Measurements from ENCODE around the gene ISCA2. TPM values are rescaled to one million over a fixed set of nuclear protein-coding genes. Genes with fewer than 3 reads are reported as not detected.
"Not testable (repeated sequence)": the region's sequence is repeated elsewhere in the genome, so short reads cannot be mapped to it uniquely, and the experiment has no call there.

ISCA2 gene, protein sequence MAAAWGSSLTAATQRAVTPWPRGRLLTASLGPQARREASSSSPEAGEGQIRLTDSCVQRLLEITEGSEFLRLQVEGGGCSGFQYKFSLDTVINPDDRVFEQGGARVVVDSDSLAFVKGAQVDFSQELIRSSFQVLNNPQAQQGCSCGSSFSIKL
- polyA plus RNA-seq (2013, experiment 1 of 2; ENCODE audit: insufficient read length), result 23.7 TPM
- polyA plus RNA-seq (2013, experiment 2 of 2; ENCODE audit: insufficient read length), result 24.6 TPM

DNA sequence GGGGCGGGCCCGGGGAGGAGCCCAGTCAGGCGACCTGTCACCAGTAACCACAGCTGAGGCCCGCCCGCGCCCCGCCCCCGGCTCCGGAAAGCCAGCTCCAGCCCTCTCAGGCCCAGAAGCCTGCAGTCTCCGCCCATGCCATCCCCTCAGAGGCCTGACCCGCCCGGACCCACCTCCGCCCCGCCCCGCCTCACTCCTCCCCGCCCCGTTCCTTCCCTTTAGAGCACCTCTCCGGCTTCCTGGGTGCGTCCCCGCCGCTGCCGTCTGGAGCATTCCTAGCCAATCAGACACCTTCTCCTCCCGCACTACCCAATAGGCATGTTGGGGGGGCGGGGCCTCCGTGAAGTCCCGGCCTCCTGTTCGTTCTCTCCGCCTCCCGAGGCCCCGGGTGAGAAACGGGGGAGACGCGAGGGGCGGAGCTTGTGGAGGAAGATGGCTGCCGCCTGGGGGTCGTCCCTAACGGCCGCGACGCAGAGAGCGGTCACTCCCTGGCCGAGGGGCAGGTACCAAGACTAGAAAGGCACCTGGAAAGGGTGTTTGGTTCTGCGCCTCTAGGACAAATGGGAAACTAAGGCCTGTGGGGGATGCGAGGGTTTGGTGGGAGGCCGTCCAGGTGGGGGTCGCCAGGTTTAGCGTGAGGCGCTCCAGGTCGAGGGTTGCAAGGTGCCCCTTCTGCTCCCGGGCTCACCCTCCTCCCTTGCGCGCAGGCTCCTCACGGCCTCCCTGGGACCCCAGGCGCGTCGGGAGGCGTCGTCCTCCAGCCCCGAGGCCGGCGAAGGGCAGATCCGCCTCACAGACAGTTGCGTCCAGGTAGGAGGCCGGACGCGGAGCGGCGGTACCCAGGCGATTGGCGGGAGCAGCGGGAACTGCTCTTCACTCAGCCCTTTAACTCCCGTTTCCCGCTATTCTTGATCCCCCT is at the start of gene ISCA2:
Gene ISCA2, plus strand, starts transcription at position 423 of the 919 bp plus-strand sequence. Its CDS starts 10 bp downstream, at position 433.
- DNase-seq, result peak; percentile 100

DNA sequence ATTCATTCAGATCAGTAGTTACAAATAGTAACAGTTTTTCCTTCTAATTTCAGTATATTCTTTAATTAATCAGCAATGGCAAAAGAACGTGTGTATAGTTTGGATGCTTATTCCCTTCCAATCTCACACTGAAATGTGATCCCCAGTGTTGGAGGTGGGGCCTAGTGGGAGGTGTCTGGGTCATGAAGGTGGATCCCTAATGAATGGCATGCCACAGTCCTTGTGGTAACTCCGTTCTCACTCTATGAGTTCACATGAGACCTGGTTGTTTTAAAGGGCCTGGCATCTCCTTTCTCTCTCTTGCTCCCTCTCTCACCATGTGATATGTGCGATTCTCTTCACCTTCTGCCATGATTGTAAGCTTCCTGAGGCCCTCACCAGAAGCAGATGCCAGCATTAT is 48.7 kb upstream of the ISCA2 start:
- DNase-seq, result no peak

GRCh38 chr14:74454397-74454796 is 39.2 kb upstream of the ISCA2 start:
- DNase-seq, result not testable (repeated sequence)

GRCh38 chr14:74456684-74457564 is 36.6 kb upstream of the ISCA2 start:
- DNase-seq, result no peak

DNA sequence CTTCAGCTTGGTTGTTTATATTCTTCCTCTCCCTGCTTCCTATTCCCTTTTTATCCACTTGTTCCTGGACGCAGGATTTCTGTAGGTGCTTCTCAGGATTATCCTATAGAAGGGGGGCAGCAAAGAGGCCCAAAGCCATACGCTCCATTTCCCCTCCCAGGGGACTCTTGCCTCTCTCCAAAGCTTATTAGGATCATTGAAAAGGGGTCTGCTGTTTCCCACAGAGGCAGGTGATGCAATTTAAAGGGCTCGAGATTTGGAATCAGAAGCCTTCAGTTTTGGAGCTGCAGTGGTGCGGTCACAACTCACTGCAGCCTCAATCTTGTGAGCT is 36.0 kb upstream of the ISCA2 start:
- no peak for DNase-seq

- DNase-seq, result peak; percentile 62
Observed at GRCh38 chr14:74459289-74459946, 34.1 kb upstream of the ISCA2 start.

- no peak for DNase-seq
Observed at GRCh38 chr14:74459976-74460375, 33.6 kb upstream of the ISCA2 start.

DNA sequence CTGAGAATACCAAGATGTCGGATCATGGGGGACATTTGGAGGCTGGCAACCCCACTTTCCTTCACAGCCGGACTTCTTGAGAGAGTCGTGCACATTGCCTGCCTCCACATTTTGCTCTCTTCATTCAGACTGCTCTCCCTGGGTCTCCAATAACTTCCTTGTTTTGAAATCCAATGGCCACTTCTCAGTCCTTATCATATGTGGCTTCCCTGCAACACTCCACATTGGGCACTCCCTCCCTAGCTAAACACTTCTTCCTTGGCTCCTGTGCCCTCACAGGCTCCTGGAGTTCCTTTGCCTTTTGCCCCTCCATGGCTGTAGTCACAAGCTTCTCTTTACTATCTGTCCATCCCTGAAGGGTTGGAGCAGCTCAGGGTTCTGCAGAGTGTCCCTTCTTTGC is 30.6 kb upstream of the ISCA2 start:
- no peak for DNase-seq

GRCh38 chr14:74463697-74464096 is 29.9 kb upstream of the ISCA2 start:
- DNase-seq, result no peak

DNA sequence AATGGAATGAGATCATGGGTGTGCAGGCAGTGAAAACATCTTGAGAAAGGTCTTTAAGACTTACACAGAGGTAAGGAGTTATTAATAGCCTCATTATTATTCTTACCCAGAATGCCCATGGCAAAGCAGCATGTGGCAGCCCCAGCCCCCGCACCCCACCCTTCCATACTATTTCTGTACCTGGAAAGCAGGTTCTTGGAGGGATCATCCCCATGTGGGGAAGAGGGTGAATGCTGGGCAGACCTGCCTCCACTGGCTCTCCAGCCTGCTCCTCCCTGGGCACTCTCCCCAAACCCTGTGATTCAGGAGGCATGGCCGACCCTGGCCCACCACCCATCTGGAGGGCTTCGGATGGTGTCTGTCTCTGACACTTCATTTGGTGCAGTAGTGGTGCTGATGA is 28.8 kb upstream of the ISCA2 start:
- no peak for DNase-seq

DNA sequence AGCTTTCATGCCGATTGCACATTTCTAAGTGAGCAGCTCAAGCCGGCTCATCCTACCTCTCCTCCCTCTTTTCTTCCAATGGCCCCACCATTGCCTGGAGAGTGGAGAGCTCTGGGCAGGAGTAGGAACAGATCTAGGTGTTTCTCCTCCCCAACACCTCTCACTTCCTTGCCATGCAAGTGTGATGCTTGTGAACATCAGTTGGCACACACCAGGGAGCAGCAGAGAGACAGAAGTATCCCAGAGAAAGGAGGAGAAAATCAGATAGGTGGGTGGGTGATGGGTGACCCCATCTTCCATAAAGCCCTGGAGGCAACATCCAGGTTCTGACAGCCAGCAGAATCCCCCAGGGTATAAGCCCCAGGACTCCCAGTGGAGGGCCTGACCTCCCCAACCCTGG is 28.2 kb upstream of the ISCA2 start:
- no peak for DNase-seq

DNA sequence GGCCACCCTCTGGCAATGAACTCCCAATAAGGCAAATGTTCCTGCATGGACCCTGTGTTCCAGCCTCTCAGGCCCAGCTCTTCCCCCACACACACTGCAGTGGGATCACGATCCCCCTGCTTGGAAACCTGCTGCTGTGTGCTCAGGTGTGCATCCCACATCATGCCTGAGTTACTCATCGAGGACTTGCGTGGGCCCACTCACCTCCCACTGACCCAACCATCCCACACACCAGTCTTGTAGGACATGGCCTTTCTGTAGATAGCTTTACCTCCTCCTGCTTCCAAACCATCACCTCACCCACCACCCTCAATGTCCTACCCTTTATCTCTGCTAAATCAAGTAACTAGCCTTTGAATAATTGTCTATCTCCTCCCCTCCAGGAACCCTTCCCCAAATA is 25.1 kb upstream of the ISCA2 start:
- DNase-seq, result no peak

DNA sequence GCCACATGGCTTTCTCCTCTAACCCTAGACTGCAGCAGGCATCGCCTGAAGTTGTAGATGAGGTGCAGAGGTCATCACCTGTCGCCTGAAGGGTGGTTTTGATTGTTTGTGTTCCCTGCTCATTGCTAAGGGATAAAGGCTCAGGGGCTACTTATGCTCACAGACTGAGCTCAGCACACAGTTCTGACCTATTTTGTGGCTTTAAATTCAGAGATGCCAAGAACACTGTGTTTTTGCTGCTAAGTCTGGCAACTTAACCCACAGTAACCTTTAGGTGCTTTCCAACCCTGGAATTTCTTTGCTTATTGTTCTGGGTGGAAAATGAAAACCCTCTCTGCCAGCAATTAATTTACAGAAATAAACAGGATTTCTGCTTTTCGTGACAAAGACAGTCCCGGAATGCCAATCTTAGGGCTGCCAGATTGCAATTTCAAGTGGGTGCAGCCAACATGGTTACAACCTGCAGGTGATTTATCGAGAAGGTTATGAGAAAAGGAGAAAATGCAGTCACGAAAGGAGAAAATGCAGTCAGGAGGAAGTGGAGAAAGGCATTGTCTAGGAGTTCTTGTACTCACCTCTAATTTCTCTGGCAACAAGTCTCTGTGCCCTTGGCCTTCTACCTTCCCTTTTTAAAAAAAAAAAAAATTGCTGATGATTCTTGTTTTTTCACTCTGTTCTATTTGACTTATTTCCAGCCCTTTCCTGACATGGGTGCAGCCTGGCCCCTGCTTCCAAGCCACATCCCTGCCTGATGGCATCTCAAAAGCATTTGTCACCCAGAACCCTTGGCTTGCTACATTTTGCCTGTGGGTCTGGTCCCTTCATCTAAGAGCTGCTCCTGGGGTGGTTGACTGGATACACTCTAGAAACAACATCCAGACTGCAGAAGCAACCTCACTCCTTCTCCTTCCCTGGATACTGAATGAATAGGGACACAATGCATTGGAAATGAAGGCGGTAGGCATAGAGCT is 23.7 kb upstream of the ISCA2 start:
- DNase-seq, result no peak

- DNase-seq, result no peak
Observed at GRCh38 chr14:74472601-74473000, 21.0 kb upstream of the ISCA2 start.

DNA sequence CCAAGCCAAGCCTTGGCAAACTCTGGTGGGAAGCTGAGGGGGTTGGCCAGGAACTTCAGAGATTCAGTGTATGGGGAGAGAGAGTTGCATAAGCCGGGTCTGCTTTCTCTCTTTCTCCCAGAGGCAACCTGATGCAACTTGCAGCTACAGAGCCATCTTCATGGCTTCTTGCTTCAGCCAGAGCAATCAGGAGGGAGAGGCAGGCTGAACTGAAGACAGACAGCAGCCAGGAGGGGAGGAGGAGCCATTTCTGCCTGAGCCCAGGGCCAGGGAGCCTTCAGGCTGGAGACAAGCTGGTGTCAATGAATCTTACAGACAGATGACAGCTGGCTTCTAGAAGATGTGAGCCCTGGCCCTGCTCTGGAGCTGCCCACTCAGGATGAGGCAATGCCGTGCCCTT is 19.2 kb upstream of the ISCA2 start:
- DNase-seq, result no peak

DNA sequence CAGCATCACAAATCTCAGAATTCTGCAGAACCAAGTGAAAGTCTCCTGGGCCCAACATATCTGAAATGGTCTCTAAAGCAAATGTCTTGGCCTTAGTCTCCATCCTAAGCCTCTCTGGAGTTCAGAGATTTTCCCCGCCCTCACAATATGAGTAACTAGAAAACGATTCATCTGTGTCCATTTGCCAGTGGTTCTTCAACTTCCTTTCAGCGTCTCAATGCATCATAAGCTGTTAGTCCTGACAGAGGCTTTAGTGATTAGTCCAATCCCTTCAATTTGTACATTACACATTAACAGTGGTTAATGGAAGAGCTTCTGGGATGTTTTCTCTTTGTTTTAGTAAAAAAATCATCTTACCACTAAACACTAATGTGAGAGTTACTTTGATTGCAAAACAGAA is 17.9 kb upstream of the ISCA2 start:
- DNase-seq, result peak; percentile 63

GRCh38 chr14:74476107-74476506 is 17.5 kb upstream of the ISCA2 start:
- no peak for DNase-seq

DNA sequence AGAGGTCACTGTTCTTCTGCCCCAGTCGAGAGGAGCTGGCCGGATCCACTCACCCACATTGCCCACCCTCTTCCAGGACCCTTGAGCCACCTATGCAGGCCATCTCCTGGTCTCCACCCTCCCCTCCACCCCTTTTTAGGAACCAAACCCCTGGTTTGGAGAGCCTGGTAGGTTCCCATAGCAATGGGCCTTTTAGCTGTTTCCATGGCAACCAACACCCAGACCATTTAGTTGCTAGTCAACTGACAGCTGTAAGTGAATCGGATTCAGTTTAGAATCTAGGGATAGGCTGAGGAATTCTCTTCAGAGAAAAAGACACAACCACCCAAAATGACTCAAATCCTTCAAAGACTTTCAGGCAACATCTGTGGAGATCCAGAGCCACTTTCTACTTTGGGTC is 17.0 kb upstream of the ISCA2 start:
- DNase-seq, result no peak

DNA sequence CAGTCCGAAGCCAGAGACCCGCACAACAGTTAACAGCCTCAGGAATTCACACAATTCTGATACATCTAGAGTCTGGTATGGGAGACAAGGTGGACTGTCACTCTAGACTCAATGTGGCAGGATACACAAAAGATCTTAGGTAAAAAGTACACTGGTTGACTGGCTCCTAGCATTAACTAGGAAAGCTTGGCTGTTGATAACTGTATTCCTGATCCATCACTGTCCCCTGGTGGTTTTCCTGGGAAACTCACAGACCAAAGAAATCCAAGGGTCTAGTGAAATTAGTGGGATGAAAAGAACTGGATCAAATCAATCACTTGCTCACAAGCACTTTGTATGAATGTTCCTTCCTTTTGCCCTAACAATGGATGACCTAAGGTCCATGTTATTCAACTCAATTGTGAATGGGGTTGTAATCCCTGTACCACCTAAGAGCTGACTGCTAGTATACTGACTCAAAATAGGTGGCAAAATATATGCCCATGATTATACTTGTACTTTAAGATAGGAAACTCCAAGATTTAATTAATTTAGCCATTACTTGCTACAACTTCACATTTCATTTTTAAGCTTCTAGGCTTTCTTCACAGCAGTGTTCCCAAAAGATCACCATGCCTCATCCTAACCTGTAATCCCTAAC is 14.4 kb upstream of the ISCA2 start:
- peak; percentile 36 for DNase-seq

DNA sequence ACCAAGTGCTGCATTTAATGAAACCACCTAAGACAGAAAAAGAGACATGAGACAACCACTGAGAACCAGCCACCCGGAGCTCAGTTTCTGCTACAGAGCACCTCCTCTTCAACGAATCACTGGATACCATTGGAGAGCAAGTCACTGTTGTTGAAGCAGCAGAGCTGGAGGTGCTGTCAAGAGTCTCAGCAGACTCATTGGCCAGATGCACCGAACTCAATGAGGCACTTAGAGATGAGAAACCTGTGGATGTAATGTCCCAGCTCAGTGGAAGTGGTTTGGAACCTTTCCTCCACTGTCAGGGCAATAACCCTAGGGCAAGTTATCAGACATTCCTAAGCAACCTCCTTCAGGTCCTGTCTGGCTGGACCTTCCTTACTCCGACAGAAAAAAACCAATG is 13.5 kb upstream of the ISCA2 start:
- DNase-seq, result no peak

DNA sequence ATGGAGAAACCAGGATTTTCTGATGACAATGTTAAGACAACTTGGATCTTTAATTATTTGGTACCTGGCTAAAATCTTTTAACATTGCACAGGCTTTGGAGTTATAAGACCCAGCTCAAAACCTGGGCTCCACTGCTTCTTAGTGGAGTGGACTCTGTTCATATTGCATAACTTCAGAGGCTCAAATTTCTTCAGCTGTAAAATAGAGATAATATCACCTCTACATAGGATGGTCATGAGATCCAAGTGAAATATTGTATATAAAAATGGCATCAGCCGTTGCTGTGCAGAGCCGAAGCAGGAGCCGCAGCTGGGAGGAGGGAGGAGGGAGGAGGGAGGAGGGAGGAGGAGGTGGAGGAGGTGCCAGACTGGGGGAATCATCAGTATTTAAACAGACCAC is 11.0 kb upstream of the ISCA2 start:
- no peak for DNase-seq
